SIG-M5 treated with dmso at 0.1 percent for 504 hours (cell line): ENCODE data around the gene TNFRSF18.
"Not testable (repeated sequence)": the region's sequence is repeated elsewhere in the genome, so short reads cannot be mapped to it uniquely, and the experiment has no call there.

Experiments
- DNase-seq: peaks from one replicate; lab custom pipeline; 2025; ENCODE audit not compliant: unreplicated experiment; lab: John Stamatoyannopoulos, UW

Gene TNFRSF18

DNA sequence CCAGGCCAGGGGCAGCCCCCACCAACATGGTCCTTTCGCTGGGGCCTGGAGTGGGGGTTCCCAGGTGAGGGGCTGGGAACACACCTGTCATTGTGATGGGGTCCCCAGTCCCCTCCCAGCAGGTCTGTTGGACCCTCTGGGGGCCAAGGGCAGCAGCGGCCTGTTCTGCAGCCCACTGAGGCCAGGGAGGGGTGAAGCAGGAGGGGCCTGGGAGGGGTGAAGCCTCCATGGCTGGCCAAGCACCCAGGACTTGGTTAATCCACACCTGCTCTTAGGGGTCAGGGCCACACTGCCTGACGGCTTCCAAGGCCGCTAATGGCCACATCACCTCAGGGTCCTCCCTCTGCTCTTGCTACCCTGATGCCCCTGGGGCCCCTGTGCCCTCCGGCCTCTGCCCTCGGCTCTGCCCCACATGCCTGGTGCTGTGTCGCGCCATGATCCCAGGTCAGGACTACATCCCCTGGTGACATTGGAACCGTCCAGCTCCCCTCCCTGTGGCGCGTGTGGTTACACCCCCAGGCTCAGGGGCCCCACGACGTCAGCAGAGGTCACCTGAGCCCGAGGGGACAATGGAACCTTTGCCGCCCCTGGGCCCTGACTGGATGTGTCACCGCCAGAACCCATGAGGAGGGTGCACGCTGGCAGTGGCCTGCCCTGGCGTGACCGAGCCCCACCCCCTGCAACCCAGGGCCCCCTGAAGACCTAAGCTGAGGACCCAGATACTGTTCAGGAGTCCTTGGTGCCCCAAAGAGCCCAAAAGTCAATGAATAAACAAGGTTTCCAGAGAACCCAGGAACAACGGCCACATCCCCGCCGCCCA is 7.0 kb downstream of the TNFRSF18 start:
- no peak for DNase-seq

DNA sequence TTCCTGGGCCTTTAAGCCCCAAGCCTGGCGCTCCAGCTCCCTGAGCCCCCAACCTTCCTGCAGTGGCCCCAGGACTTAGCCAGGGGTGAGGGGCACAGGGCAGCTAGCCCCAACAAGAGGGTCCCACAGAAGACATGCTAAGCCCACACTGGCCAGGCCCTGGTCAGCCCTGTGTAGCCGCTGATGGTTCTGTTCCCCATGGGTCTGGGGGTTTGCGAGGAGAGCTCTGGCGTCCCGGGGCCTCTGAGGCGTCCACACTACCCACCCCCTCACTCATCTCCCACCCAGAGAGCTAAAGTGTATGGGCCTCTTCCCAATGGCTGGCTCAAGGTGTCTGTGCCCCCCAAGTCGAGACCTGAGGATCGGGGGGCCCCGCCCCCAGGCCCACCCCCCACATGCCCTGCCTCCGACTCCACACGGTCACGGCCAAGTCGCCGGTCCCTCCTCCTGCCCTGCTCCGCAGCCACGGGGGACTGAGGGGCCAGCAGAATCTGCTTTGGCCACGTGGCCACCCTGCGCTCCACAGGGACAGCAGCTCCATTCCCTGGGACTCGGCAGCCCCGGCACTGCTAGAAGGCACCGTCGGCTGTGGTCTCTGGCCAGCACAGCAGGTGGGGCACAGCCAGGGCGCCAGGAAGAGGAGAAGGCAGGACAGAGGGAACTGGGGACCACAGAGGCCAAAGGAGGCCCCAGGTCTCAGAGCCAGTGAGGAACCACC is 7.8 kb downstream of the TNFRSF18 start:
- DNase-seq, result no peak

DNA sequence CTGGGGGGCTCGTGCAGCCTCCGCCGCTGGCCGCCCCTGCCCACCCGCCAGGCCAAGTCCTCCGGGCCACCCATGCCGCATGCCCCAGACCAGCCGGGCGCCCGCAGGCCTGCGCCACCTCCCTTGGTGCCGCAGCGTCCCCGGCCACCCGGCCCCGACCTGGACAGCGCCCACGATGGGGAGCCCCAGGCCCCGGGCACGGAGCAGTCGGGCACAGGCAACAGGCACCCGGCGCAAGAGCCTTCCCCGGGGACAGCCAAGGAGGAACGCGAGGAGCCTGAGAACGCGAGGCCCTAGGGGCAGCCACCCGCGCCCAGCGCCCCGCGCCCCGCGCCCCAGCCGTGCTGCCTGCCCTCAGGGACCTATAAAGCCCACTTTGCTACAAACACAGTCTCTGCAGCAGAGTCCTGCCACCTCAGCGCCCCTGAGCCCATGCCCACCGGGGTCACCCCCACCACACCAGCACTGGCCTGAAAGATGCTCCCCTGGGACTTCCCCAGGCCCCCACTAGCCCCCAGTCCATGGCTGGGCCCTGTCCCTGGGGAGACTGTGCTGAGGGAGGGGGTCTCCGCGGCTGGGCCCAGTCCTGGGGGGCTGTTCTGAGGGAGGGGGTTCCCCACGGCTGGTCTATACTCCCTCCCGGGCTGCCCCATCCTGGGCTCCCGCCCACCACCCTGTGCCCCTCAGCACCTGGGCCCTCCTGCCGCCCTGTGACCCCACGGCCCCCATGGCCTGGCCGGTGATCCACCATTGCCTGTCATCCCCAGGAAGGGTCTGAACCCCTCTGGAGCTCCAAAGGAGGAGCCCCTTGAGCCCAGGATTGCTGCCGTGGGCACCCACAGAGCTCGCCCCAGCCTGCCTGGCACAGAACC is 8.6 kb downstream of the TNFRSF18 start:
- no peak for DNase-seq

DNA sequence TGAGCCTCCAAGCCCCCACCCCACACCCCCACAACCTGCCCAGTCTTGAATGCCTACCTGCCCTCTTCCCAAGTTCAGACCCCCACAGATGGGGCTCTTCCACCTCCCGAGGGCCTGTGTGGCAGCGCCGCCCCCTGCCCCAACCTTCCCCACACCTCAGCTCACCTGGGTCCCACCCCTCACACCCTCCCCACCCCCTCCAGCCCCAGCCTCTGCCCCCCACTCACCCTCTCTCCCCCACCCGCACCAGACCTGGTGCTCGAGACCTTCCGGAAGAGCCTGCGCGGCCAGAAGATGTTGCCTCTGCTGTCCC is 9.2 kb downstream of the TNFRSF18 start:
- DNase-seq, result no peak

DNA sequence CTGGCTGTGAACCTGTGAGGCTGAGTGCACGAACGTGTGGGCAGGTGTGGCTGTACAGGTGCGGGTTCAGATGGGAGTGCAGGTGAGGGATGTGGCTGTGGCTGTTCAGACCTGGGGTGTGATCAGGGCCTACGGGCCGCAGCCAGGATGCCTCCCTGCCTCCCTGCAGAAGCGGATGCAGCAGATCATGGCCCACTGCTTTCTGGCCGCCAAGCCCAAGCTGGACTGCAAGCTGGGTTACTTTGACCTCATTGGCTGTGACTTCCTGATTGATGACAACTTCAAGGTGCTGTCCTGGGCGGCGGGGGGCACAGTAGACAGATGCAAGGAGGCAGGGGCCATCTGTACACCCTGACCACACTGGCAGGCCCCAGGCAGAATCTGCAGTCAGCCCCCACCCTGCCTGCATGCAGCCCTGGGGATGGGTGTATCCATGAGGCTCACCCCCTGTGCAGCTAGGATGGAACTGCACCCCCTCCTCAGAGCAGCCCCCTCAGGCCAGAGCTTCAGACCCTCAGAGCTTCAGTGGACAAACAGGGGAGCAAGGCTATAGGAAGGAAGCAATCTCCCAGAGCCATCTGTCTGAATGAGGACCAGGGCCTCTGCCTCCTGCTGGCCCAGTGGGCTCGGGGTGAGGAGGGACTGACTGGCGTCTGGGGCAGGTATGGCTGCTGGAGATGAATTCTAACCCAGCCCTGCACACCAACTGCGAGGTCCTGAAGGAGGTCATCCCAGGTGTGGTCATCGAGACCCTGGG is 9.8 kb downstream of the TNFRSF18 start:
- DNase-seq, result no peak

DNA sequence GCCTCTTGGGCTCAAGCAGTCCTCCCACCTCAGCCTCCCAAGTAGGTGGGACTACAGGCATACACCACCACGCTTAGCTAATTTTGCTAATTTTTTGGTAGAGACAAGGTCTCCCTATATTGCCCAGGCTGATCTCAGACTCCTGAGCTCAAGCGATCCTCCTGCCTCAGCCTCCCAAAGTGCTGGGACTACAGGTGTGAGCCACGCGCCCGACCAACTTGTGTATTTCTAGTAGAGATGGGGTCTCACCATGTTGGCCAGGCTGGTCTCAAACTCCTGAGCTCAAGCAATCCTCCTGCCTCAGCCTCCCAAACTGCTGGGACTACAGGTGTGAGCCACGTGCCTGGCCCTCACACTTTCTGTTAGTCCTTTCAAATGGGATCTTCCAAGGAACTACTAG is 10.7 kb downstream of the TNFRSF18 start:
- not testable (repeated sequence) for DNase-seq

DNA sequence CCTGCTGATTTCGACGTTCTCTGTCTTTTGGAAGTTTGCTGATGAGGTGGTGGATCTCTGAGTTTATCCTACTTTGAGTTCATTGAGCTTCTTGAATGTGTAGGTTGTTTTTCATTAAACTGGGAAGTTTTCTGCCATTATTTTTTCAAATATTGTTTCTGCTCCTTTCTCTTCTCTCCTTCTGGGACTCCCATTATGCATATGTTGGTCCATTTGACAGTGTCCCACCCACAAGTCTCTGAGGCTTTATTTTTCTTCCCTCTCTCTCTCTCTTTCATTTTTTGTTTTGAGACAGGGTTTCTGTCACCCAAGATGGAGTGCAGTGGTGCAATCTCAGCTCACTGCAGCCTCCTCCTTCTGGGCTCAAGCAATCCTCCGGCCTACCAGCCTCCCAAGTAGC is 11.7 kb downstream of the TNFRSF18 start:
- DNase-seq, result no peak

DNA sequence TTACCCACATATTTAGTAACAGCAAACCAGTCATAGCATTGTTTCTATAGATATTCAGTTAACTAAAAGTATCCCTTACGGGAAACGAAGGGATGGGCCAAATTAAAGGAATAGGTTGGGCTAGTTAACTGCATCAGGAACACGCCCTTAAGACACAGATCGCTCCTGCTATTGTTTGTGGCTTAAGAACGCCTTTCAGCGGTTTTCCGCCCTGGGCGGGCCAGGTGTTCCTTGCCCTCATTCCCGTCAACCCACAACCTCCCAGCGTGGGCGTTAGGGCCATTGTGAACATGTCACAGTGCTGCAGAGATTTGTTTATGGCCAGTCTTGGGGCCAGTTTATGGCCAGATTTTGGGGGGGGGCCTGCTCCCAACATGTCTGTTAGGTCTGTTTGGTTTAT is 14.7 kb downstream of the TNFRSF18 start:
- DNase-seq, result no peak

DNA sequence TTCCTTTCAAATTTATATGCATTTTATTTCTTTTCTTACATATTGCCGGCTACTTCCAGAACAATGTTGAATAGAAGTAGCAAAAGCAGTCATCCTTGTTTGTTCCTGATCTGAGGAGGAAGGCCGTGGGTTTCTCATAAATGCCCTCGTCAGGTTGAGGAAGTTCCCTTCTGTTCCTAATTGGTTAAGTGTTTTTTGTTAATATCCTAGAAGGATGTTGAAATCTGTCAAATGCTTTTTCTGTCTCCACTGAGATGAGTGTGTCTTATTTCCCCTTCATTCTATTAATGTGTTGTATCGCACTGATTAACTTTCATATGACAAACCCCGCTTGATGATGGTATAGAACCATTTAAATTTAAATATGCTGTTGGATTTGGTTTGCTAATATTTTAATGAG is 17.3 kb downstream of the TNFRSF18 start:
- DNase-seq, result peak; percentile 56

DNA sequence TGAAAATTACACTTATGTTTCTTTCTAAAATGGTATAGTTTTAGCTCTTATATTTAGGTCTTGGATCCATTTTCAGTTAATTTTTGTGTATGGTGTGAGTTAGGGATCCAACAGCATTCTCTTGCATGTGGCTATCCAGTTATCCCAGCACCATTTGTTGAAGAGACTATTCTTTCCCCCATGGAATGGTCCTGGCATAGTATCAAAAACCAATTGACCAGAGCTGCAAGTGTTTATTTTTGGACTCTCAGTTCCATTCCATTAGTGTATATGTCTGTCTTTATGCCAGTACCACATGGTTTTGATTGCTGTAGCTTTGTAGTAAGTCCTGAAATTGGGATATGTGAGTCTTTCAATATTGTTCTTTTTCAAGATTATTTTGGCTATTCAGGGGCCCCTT is 18.5 kb downstream of the TNFRSF18 start:
- no peak for DNase-seq

DNA sequence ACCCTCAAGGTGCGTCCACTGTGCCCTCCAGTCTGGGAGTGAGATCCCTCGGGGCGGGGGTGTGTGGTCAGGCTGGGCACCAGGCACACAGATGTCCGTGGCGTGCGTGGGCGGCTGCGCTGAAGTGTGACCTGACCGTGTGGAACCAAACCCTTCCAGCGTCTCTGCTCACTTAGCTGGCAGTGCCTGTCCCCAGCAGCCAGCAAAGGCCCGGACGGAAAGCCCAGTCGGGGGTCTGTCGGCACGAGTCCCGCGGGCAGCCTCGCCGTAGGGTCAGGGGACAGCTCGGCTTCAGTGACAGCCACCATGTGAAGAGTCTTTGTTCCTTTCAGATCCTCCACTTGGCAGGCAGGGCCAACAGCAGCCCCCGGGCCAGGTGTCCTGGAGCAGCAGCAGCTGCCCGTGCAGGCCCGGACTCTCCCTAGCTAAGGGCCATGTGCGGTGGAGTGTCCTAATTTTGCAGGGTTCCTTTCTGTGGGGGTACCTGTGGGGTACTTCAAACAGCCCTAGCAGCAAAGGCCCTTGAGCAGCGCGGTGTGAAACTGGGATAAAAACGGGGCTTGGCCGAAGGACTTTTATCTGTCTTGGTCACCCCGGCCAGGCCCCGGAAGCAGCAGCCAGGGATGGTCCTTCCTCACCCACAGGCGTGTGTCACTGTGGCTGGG is 21.2 kb downstream of the TNFRSF18 start:
- DNase-seq, result no peak

DNA sequence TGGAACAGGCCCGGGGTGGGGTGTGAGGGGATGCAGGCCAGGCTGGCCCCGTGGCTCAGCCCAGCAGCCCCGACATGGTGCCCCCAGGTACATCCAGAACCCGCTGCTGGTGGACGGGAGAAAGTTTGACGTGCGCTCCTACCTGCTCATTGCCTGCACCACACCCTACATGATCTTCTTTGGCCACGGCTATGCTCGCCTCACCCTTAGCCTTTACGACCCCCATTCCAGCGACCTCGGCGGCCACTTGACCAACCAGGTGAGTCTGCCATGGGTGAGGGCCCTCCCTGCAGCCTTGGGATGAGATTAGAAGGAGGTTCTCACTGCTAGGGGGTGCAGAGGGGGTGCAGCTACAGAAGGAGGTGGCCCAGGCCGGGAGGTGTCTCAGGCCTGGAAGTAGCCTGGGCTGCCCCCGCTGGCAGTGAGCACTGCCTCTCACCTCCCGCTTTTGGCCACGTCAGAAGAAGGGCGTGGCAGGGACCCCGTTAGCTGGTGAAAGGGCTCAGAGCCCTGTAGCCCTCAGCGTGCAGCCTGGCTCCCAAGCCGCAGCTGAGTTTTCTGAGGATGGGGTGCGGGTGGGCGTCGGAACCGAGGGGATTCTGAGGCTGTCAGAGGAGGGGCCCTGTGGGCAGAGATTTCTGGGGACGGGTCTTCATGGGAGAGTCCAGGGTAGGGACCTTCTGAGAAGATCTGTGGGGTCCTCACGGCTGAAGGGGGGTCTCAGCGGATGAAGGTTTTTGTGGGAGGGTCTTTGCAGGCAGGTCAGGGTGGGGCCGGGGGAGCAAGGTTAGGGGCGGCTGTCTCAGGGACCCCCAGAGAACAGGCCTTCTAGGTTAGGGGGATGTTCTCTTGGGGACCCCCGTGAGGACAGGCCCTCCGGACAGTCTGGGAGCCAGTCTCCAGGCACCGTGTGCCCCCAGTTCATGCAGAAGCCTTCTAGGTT is 22.3 kb downstream of the TNFRSF18 start:
- DNase-seq, result no peak

DNA sequence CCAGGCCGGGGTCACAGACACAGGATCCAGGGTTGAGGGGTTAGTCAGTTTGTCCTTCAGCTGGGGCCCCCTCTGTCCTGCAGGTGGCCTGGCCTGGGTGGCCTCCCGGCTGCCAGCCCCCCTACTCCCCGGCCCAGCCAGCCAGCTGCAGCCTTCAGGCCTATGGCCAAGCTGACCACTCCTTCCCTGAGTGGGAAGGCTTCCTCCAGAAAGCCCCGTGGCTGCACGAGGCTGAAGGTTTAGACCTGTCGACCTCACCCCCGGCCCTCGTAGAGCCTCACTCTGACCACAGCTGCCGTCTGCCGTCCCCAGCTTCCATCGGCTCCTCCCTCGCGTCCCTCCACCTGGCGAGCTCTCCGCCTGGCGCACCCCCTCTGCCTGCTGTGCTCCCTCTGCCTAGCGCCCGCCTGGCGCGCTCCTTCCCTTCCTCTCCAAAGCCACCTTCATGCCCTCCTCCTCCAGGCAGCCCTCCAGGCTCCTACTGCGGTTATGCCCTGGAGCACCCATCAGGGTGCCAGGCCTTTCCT is 23.1 kb downstream of the TNFRSF18 start:
- no peak for DNase-seq

DNA sequence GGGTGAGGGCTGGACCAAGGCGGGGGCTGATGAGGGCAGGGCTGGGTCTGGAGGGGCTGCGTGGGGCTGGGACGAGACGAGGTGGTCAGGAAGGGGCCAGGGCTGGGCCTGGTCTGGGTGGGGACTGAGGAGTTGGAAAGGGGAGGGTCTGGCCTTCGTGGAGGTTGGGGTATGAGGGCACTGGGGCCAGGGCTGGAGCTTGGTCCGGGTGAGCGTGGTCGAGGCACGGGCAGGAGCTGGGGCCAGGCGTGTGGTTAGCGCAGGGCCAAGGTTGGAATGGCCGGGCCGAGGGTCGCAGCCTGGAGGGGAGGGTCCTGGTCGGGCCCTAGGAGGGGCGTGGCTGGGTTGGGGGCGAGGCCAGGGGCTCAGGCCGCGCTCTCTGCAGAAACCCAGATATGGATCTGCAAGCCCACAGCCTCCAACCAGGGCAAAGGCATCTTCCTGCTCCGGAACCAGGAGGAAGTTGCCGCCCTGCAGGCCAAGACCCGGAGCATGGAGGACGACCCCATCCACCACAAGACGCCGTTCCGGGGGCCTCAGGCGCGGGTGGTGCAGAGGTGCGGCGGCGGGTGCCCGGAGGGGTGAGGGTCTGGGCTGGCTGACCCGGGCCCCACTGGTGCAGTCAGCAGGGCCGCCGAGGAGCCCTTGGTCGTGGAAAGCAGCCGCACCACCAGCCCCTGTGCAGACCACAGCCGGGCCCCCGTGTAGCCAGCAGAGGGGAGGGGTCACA is 23.7 kb downstream of the TNFRSF18 start:
- DNase-seq, result no peak

DNA sequence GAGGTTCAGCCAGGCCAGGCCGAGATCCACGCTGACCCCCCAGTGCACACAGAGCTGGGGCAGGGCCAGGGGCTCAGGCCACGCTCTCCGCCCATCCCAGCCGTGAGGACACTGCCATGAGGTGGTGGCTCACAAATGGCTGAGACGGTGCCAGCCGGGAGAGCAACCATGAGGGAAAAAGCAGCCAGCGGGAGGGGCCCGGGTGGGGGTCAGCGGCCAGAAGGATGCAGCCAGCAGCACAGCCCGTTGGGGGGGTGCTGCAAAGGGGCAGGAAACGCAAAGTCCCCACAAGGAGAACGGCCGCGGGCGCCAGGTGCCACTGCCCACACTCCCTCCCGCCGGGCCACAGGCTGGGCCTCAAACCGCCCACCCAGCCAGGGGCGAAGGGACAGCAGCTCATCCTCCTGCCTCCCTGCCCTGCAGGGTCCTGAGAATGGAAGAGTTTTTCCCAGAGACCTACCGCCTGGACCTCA is 24.4 kb downstream of the TNFRSF18 start:
- DNase-seq, result no peak

DNA sequence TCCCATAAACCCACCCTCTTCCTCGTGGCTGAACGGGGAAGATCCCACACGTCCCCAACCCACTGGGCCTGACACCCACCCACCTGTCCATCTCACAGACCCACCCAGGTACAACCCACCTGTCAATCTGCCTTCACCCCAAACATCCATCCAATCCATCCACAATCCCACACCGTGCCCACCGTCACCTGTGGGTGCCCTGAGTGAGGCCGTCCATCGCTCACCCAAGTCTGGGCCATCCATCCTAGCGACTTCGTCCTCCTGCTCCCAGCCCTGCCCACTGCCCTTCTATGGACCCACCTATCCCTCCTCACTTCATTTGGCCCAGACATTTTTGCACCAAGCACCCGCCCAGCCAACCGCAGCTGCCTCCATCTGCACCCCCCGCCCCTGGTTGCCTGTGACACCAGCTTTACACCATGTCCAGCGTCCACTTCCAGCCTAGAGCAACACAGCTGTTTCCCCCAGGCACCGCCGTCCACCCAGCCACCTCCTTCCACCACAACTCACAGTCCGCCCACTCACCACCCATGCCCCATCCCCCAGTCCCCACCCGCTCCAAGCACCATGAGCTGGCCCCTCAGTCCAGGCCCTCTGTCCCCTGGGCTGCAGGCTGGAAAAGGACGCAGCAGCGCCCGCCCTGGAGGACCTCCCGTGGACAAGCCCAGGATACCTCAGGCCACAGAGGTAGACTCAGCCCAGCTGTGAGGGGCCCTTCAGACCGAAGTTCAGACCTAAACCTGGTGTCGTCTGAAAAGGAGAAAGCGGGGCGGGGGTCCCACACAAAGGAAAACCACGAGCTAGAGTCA is 25.1 kb downstream of the TNFRSF18 start:
- DNase-seq, result no peak
